Activated CD4-positive, alpha-beta T cell treated with anti-CD3 and anti-CD28 coated beads, Interleukin-2, amount 10 ng/mL, durations not matched to agents 24 days and 14 days (primary cell): ENCODE data around the gene AMOTL2. TPM values are rescaled to one million over a fixed set of nuclear protein-coding genes. Genes with fewer than 3 reads are reported as not detected.

Experiments
- DNase-seq: peaks from one replicate; pipeline ENCODE4 v3.0.0; 2022
- H3K27ac Mint-ChIP-seq: one replicate; pipeline ENCODE4 v1.8.0; 2022; ENCODE audit warnings: mild to moderate bottlenecking, mixed read lengths
- H3K27me3 Mint-ChIP-seq: one replicate; pipeline ENCODE4 v1.8.0; 2022; ENCODE audit warnings: mixed read lengths
- H3K36me3 Mint-ChIP-seq: one replicate; pipeline ENCODE4 v1.8.0; 2022; ENCODE audit warnings: low read depth, mild to moderate bottlenecking, mixed read lengths
- H3K4me1 Mint-ChIP-seq: one replicate; pipeline ENCODE4 v1.8.0; 2021; ENCODE audit warnings: mixed read lengths
- H3K4me3 Mint-ChIP-seq: one replicate; pipeline ENCODE4 v1.8.0; 2022; ENCODE audit warnings: mild to moderate bottlenecking, moderate library complexity, mixed read lengths
- H3K9me3 Mint-ChIP-seq: one replicate; pipeline ENCODE4 v1.8.0; 2021; ENCODE audit warnings: mixed read lengths
- intact Hi-C: fragments of 100-400 bp; cut with micrococcal nuclease; formaldehyde crosslinking; loops from one replicate; pipeline ENCODE4 v1.15.1; 2023
- total RNA-seq: library from RNA; stranded (reverse); gene quantifications from 2 replicates; pipeline ENCODE4 v1.2.3, GENCODE V29; 2022

The AMOTL2 gene
- total RNA-seq, 1 donor from 2014 or later: not detected

- Mint-ChIP-seq H3K4me3 (no peak overlapping the region), H3K36me3 (no peaks in the 10 kb centered on the region), H3K27ac (no peak overlapping the region), H3K27me3 (peaks cover 29% of the 10 kb centered on the region), H3K9me3 (no peaks in the 10 kb centered on the region), H3K4me1 (peaks cover 15% of the 10 kb centered on the region)
- DNase-seq: no peak
- intact Hi-C loops: no loop called here
Measured at GRCh38 chr3:134366928-134367811, 7.1 kb downstream of the AMOTL2 start.

GRCh38 chr3:134366221-134366927 is 7.9 kb downstream of the AMOTL2 start:
- Mint-ChIP-seq H3K9me3 (no peaks in the 10 kb centered on the region), H3K27ac (no peak overlapping the region), H3K4me3 (no peak overlapping the region), H3K36me3 (no peaks in the 10 kb centered on the region), H3K4me1 (peaks cover 15% of the 10 kb centered on the region), H3K27me3 (peaks cover 25% of the 10 kb centered on the region)
- DNase-seq: no peak
- intact Hi-C loops: no loop called here

GRCh38 chr3:134365766-134366065 is 8.5 kb downstream of the AMOTL2 start:
- H3K36me3 Mint-ChIP-seq: no peaks in the 10 kb centered on the region
- DNase-seq: no peak
- H3K4me3 Mint-ChIP-seq: no peak overlapping the region
- no peak overlapping the region for H3K27ac Mint-ChIP-seq
- peaks cover 25% of the 10 kb centered on the region for H3K27me3 Mint-ChIP-seq
- intact Hi-C loops: no loop called here
- H3K4me1 Mint-ChIP-seq: peaks cover 15% of the 10 kb centered on the region
- H3K9me3 Mint-ChIP-seq: no peaks in the 10 kb centered on the region

GRCh38 chr3:134364936-134365765 is 9.1 kb downstream of the AMOTL2 start:
- no peak overlapping the region for H3K27ac Mint-ChIP-seq
- peak overlapping the region; percentile 61 for H3K4me3 Mint-ChIP-seq
- DNase-seq: no peak
- H3K27me3 Mint-ChIP-seq: peaks cover 25% of the 10 kb centered on the region
- no peaks in the 10 kb centered on the region for H3K9me3 Mint-ChIP-seq
- peaks cover 15% of the 10 kb centered on the region for H3K4me1 Mint-ChIP-seq
- intact Hi-C loops: no loop called here
- no peaks in the 10 kb centered on the region for H3K36me3 Mint-ChIP-seq

GRCh38 chr3:134364061-134364935 is 9.9 kb downstream of the AMOTL2 start:
- Mint-ChIP-seq H3K27me3 (peaks cover 25% of the 10 kb centered on the region), H3K4me3 (peak overlapping the region; percentile 61), H3K9me3 (no peaks in the 10 kb centered on the region), H3K4me1 (peaks cover 15% of the 10 kb centered on the region), H3K36me3 (no peaks in the 10 kb centered on the region), H3K27ac (no peak overlapping the region)
- DNase-seq: peak; percentile 68
- intact Hi-C loops: no loop called here

GRCh38 chr3:134363381-134363755 is 10.9 kb downstream of the AMOTL2 start:
- Mint-ChIP-seq H3K27me3 (peaks cover 25% of the 10 kb centered on the region), H3K27ac (no peak overlapping the region), H3K36me3 (no peaks in the 10 kb centered on the region), H3K9me3 (no peaks in the 10 kb centered on the region), H3K4me3 (no peak overlapping the region), H3K4me1 (peaks cover 15% of the 10 kb centered on the region)
- DNase-seq: no peak
- intact Hi-C loops: no loop called here

- Mint-ChIP-seq H3K27ac (no peak overlapping the region), H3K36me3 (no peaks in the 10 kb centered on the region), H3K4me1 (peaks cover 15% of the 10 kb centered on the region), H3K27me3 (peaks cover 25% of the 10 kb centered on the region), H3K9me3 (no peaks in the 10 kb centered on the region), H3K4me3 (no peak overlapping the region)
- intact Hi-C loops: no loop called here
- no peak for DNase-seq
Measured at GRCh38 chr3:134362670-134363380, 11.4 kb downstream of the AMOTL2 start.

- Mint-ChIP-seq H3K4me3 (no peak overlapping the region), H3K36me3 (no peaks in the 10 kb centered on the region), H3K27me3 (peaks cover 25% of the 10 kb centered on the region), H3K27ac (no peak overlapping the region), H3K9me3 (no peaks in the 10 kb centered on the region), H3K4me1 (peaks cover 15% of the 10 kb centered on the region)
- intact Hi-C loops: no loop called here
- DNase-seq: no peak
Measured at GRCh38 chr3:134362221-134362620, 12.0 kb downstream of the AMOTL2 start.

GRCh38 chr3:134361162-134361835 is 12.9 kb downstream of the AMOTL2 start:
- H3K27ac Mint-ChIP-seq: no peak overlapping the region
- H3K4me3 Mint-ChIP-seq: no peak overlapping the region
- H3K4me1 Mint-ChIP-seq: peaks cover 15% of the 10 kb centered on the region
- H3K27me3 Mint-ChIP-seq: peaks cover 25% of the 10 kb centered on the region
- no peaks in the 10 kb centered on the region for H3K9me3 Mint-ChIP-seq
- no peaks in the 10 kb centered on the region for H3K36me3 Mint-ChIP-seq
- DNase-seq: no peak
- intact Hi-C loops: no loop called here

GRCh38 chr3:134360046-134360445 is 14.2 kb downstream of the AMOTL2 start:
- Mint-ChIP-seq H3K27ac (no peak overlapping the region), H3K9me3 (no peaks in the 10 kb centered on the region), H3K36me3 (no peaks in the 10 kb centered on the region), H3K27me3 (peaks cover 21% of the 10 kb centered on the region), H3K4me1 (peaks cover 13% of the 10 kb centered on the region), H3K4me3 (no peak overlapping the region)
- DNase-seq: no peak
- intact Hi-C loops: no loop called here

GRCh38 chr3:134359121-134360010 is 14.9 kb downstream of the AMOTL2 start:
- H3K4me1 Mint-ChIP-seq: peaks cover 6% of the 10 kb centered on the region
- intact Hi-C loops: no loop called here
- peaks cover 14% of the 10 kb centered on the region for H3K27me3 Mint-ChIP-seq
- no peaks in the 10 kb centered on the region for H3K36me3 Mint-ChIP-seq
- no peak overlapping the region for H3K27ac Mint-ChIP-seq
- H3K4me3 Mint-ChIP-seq: no peak overlapping the region
- no peak for DNase-seq
- H3K9me3 Mint-ChIP-seq: no peaks in the 10 kb centered on the region
